Amygdala (tissue), 56 donors: ENCODE measurements around the gene PIP4P1.

Source experiments
- DNase-seq, 56 donors: peaks; one replicate each; lab custom pipeline; 2025; lab: John Stamatoyannopoulos, UW

The PIP4P1 gene

GRCh38 chr14:20440465-20440864 lies 20.8 kb downstream of the PIP4P1 start:
- no peak for DNase-seq

GRCh38 chr14:20438664-20439063 lies 22.6 kb downstream of the PIP4P1 start:
- no peak for DNase-seq

GRCh38 chr14:20436363-20436755 lies 24.9 kb downstream of the PIP4P1 start:
- DNase-seq: no peak

GRCh38 chr14:20435582-20436362 lies 25.5 kb downstream of the PIP4P1 start, which contains the start of gene KLHL33:
KLHL33 (minus strand) TSS chr14:20436166; CDS start chr14:20435811, 355 bp downstream.
- DNase-seq: no peak

- peak in 51 of 56 donors; percentile 17 to 85 (median 60) for DNase-seq
Observed at GRCh38 chr14:20434701-20435581, 26.3 kb downstream of the PIP4P1 start.

GRCh38 chr14:20429801-20430669 lies 31.2 kb downstream of the PIP4P1 start:
- peak in 38 of 56 donors; percentile 3 to 62 (median 30) for DNase-seq

- DNase-seq: peak in 2 of 56 donors; percentile 2 to 6
Observed at GRCh38 chr14:20428802-20429201, 32.4 kb downstream of the PIP4P1 start.

- no peak for DNase-seq
Observed at GRCh38 chr14:20428010-20428365, 33.2 kb downstream of the PIP4P1 start.

GRCh38 chr14:20427231-20428009 lies 33.8 kb downstream of the PIP4P1 start:
- no peak for DNase-seq

GRCh38 chr14:20424851-20425250 lies 36.4 kb downstream of the PIP4P1 start:
- no peak for DNase-seq

GRCh38 chr14:20422886-20423285 lies 38.3 kb downstream of the PIP4P1 start:
- DNase-seq: no peak

- DNase-seq: no peak
Observed at GRCh38 chr14:20421267-20421666, 40.0 kb downstream of the PIP4P1 start.

GRCh38 chr14:20419419-20419818 lies 41.8 kb downstream of the PIP4P1 start:
- no peak for DNase-seq

GRCh38 chr14:20418501-20418909 lies 42.7 kb downstream of the PIP4P1 start:
- DNase-seq: no peak

- DNase-seq: no peak
Observed at GRCh38 chr14:20417250-20418186, 43.7 kb downstream of the PIP4P1 start.

GRCh38 chr14:20416223-20416622 lies 45.0 kb downstream of the PIP4P1 start:
- DNase-seq: no peak

GRCh38 chr14:20415782-20416206 lies 45.4 kb downstream of the PIP4P1 start:
- peak in 6 of 56 donors; percentile 1 to 57 (median 14) for DNase-seq

GRCh38 chr14:20413744-20414082 lies 47.5 kb downstream of the PIP4P1 start:
- peak in 2 of 56 donors; percentile 4 to 13 for DNase-seq
